ENCODE data around the gene PID1.

Gene PID1

DNA sequence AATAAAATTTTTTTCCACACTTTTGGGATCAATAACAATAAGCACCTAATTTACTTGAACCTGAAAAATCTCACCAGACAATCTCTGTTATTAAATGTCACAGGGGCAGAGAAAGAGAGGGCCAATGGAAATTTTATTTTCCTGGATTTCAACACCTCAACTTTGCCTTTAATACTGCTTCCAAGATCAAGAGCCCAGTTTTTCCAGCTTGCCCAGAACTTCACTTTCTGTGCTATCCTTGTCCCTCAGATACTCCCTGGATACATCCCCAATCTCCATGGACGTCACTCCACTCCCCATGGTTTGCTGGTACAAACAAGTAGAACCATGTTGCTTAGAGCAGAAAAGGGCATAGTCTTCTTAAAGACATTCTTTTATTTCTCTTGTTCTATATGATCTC lies 29.3 kb upstream of the PID1 start:
- DNase-seq (ENCODE audit: low read depth), result no peak
- H3K4me3 ChIP-seq (ENCODE audit: low read depth, low read length), result no peak overlapping the region
- TF ChIP-seq, protein P1, sequence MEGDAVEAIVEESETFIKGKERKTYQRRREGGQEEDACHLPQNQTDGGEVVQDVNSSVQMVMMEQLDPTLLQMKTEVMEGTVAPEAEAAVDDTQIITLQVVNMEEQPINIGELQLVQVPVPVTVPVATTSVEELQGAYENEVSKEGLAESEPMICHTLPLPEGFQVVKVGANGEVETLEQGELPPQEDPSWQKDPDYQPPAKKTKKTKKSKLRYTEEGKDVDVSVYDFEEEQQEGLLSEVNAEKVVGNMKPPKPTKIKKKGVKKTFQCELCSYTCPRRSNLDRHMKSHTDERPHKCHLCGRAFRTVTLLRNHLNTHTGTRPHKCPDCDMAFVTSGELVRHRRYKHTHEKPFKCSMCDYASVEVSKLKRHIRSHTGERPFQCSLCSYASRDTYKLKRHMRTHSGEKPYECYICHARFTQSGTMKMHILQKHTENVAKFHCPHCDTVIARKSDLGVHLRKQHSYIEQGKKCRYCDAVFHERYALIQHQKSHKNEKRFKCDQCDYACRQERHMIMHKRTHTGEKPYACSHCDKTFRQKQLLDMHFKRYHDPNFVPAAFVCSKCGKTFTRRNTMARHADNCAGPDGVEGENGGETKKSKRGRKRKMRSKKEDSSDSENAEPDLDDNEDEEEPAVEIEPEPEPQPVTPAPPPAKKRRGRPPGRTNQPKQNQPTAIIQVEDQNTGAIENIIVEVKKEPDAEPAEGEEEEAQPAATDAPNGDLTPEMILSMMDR (IDR thresholded peaks at IDR 0.05; ENCODE audit: control insufficient read depth, extremely low read depth, insufficient read depth), result no peak

DNA sequence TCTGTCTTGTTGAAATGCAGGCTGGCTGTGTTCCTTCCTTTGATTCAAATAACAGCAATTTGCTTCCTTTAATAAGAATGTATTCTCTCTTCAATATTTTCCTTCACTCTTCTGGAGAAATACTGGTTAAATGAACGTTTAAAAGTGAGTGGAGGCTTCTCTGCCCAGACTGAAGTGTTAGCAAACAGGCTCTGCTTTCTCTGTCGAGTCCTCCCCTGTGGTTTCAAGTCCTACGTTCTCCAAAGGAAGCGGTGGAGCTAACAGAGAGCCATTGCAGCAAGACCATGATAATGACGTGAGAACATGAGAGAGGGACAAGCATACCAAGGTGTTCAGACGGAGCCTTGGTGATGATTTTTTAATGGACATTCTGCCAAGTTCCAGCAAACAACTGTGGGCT lies 26.2 kb upstream of the PID1 start:
- H3K4me3 ChIP-seq (ENCODE audit: low read depth, low read length), result no peak overlapping the region
- TF ChIP-seq, protein P1 (IDR thresholded peaks at IDR 0.05; ENCODE audit: control insufficient read depth, extremely low read depth, insufficient read depth), result no peak
- DNase-seq (ENCODE audit: low read depth), result no peak

DNA sequence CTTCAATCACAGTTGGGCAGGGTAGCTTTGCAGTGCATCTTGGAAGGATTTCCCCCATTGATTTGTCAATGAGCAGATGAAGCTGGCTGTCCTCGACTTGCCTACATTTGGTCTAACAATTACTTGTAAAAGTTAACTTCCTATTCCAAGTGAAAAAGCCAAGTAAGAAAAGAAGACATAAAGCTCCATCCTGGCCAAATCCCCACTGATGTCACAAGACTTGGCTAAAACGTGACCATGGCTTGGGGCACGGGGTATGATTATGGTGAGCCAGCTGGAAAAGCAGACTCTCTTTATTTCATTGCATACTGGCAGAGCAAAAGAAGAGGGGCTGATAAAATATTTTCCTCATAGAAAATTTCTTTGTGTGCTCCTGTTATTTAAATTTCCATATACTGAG lies 25.4 kb upstream of the PID1 start:
- TF ChIP-seq, protein P1 (IDR thresholded peaks at IDR 0.05; ENCODE audit: control insufficient read depth, extremely low read depth, insufficient read depth), result no peak
- H3K4me3 ChIP-seq (ENCODE audit: low read depth, low read length), result no peak overlapping the region
- DNase-seq (ENCODE audit: low read depth), result no peak

DNA sequence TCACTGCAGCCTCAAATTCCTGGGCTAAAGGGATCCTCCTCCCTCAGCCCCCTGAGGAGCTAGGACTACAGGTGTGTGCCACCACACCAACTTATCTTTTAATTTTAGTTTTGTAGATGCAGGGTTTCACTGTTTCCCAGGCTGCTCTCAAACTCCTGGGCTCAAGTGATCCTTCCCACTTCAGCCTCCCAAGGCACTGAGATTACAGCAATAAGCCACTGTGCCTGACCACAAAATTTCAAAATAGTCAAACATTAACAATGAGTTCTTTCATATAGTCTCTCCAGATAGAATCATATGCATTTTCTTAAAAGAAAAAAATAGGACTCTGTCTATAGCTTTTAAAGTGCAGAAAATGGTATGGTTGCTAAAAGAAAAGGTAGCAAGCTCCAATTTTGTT lies 24.9 kb upstream of the PID1 start:
- TF ChIP-seq, protein P1 (IDR thresholded peaks at IDR 0.05; ENCODE audit: control insufficient read depth, extremely low read depth, insufficient read depth), result no peak
- DNase-seq (ENCODE audit: low read depth), result no peak

DNA sequence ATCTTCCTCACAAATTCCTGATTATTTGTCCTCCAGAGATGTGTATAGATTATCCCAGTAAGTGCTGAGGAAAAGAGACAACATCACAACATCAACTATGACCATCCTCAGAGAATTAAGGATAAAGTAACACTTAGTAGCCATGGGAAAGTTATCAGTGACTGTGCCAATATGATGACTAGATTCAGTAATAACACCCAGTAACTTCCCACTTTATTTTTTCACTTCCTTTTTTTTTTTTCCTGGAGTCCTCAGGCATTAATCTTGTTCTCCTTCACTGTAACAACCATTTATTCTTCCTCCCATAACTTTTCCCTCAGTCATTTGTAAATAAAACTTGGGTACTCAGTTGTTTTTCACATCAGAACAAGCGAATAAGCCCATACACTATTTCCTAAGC lies 16.7 kb upstream of the PID1 start:
- H3K4me3 ChIP-seq (ENCODE audit: low read depth, low read length), result no peak overlapping the region
- no peak for DNase-seq (ENCODE audit: low read depth)
- TF ChIP-seq, protein P1 (IDR thresholded peaks at IDR 0.05; ENCODE audit: control insufficient read depth, extremely low read depth, insufficient read depth), result no peak

More for the DNA sequence above, 24.9 kb upstream of the PID1 start:
- H3K4me3 ChIP-seq (ENCODE audit: low read depth, low read length), result no peak overlapping the region

DNA sequence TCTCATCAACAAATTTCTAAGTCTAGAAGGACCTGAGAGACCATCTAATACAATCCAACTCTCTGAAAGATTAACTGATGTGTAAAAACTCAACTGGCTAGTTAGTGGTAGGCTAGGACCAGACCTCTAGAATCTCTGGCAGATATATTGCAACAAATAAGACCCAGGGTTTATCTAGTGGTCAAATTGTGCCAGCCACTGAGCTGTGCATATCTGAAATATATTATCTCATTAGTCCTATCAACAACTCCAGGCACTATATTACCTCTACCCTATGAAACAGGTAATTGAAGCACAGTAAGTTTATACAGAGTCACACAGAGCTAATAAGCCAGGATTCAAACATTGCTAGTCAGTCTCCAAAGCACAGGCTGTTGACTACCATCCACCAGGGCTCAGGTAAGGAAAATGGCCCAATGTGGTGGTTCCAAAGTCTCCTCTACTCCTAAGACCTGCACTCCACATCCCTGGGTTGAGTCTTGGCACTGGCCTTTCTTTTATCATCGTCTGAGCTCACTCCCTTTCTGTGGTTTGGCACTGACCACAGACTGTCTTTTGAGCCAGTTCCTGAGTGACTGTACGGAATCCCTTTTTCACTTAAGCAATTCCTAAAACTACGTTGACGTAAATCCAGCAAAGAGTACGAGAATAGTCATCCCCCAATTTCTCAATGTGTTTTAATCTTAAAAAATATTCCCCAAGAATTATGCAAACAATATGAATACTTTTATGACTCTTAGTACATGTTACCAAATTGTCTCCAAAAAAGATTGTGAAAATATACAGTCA lies 11.9 kb upstream of the PID1 start:
- TF ChIP-seq, protein P1 (IDR thresholded peaks at IDR 0.05; ENCODE audit: control insufficient read depth, extremely low read depth, insufficient read depth), result no peak
- no peak for DNase-seq (ENCODE audit: low read depth)
- no peak overlapping the region for H3K4me3 ChIP-seq (ENCODE audit: low read depth, low read length)

DNA sequence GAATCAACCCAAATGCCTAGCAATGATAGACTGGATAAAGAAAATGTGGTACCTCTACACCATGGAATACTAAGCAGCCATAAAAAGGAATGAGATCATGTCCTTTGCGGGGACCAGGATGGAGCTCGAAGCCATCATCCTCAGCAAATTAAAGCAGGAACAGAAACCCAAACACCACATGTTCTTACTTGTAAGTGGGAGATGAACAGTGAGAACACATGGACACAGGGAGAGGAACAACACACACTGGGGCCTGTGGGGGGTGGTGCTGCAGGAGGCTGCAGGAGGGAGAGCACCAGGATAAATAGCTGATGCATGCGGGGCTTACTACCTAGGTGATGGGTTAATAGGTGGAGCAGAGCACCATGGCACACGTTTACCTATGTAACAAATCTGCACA lies 8.4 kb upstream of the PID1 start:
- H3K4me3 ChIP-seq (ENCODE audit: low read depth, low read length), result no peak overlapping the region
- no peak for DNase-seq (ENCODE audit: low read depth)
- TF ChIP-seq, protein P1 (IDR thresholded peaks at IDR 0.05; ENCODE audit: control insufficient read depth, extremely low read depth, insufficient read depth), result no peak

Data from LNCaP clone FGC (cell line).